ENCODE data around the gene SH3RF3. TPM values are rescaled to one million over a fixed set of nuclear protein-coding genes. Genes with fewer than 3 reads are reported as not detected.

The SH3RF3 gene
- total and polyA plus RNA-seq, 2 of the 13 experiments (the other 11 are each of a cell fraction or from before 2014, with no cell fraction given): 0.04 TPM; not detected in 1

DNA sequence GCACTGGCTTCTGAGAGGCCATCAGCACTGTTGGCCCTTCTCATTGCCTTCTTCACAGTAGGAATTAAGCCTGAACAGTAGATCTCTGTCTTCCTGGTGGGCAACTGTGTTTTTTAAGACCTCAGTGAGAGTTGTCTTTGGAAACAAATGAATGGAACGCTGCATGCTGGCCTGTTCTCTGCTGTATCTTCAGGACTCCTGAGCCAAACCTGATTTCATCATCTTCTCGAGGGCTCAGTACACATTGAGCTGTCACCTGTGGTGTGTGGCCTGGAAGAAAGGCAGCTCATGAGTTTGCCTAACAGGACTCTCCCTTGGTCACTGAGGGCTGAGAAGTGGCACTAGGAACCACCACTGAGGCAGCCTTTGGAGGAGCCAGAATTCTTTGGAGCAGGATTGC, 39.7 kb downstream of the SH3RF3 start:
- FAIRE-seq: no peak
- H3K79me2 ChIP-seq (ENCODE audit: insufficient read depth, low read length): no peaks in the 10 kb centered on the region
- TF ChIP-seq, protein P1, sequence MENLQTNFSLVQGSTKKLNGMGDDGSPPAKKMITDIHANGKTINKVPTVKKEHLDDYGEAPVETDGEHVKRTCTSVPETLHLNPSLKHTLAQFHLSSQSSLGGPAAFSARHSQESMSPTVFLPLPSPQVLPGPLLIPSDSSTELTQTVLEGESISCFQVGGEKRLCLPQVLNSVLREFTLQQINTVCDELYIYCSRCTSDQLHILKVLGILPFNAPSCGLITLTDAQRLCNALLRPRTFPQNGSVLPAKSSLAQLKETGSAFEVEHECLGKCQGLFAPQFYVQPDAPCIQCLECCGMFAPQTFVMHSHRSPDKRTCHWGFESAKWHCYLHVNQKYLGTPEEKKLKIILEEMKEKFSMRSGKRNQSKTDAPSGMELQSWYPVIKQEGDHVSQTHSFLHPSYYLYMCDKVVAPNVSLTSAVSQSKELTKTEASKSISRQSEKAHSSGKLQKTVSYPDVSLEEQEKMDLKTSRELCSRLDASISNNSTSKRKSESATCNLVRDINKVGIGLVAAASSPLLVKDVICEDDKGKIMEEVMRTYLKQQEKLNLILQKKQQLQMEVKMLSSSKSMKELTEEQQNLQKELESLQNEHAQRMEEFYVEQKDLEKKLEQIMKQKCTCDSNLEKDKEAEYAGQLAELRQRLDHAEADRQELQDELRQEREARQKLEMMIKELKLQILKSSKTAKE (CRISPR knock-in tag; IDR thresholded peaks at IDR 0.05; ENCODE audit: borderline replicate concordance): no peak
- no peak for TF ChIP-seq DR1 (CRISPR knock-in tag; IDR thresholded peaks at IDR 0.05)
- TF ChIP-seq GPBP1L1 (CRISPR knock-in tag; IDR thresholded peaks at IDR 0.05): no peak
- TF ChIP-seq KLF12 (CRISPR knock-in tag; IDR thresholded peaks at IDR 0.05; ENCODE audit: borderline replicate concordance): no peak
- no peak for TF ChIP-seq ZNF549 (CRISPR knock-in tag; IDR thresholded peaks at IDR 0.05)
- TF ChIP-seq TRIM24 (CRISPR knock-in tag; IDR thresholded peaks at IDR 0.05): no peak
- TF ChIP-seq THAP8 (CRISPR knock-in tag; IDR thresholded peaks at IDR 0.05; ENCODE audit: borderline replicate concordance): no peak
- TF ChIP-seq SP5 (CRISPR knock-in tag; IDR thresholded peaks at IDR 0.05; ENCODE audit: borderline replicate concordance, low read depth): no peak
- no peak for TF ChIP-seq ZBTB7A (CRISPR knock-in tag; IDR thresholded peaks at IDR 0.05)
- no peak for TF ChIP-seq ZNF333 (CRISPR knock-in tag; IDR thresholded peaks at IDR 0.05; ENCODE audit: borderline replicate concordance)
- no peak for TF ChIP-seq ZBTB2 (CRISPR knock-in tag; IDR thresholded peaks at IDR 0.05; ENCODE audit: low read depth)
- TF ChIP-seq ZNF768 (CRISPR knock-in tag; IDR thresholded peaks at IDR 0.05): no peak
- TF ChIP-seq ZNF512B (CRISPR knock-in tag; IDR thresholded peaks at IDR 0.05; ENCODE audit: borderline replicate concordance): no peak
- no peak for TF ChIP-seq HOXA7 (CRISPR knock-in tag; IDR thresholded peaks at IDR 0.05)
- TF ChIP-seq ZBTB8A (CRISPR knock-in tag; IDR thresholded peaks at IDR 0.05; ENCODE audit: borderline replicate concordance, low read depth): no peak
- no peak for TF ChIP-seq NCOA1 (CRISPR knock-in tag; IDR thresholded peaks at IDR 0.05)

More for the DNA sequence above, 39.7 kb downstream of the SH3RF3 start:
- no TSS peak for BruUV-seq (replicated peaks)
- in situ Hi-C loops (cut with HindIII; ENCODE audit: extremely low pct_ligation_motif_present, low pct_unique_long_range_greater_than_20kb) (no loop called here), intact Hi-C loops (cut with micrococcal nuclease; ENCODE audit: unreplicated experiment) (no loop called here)
- H3K27me3 ChIP-seq (ENCODE audit: control insufficient read depth in 1 of 2, insufficient read depth in 2 of 2, low read length in 2 of 2): peaks cover 0 to 1% of the 10 kb centered on the region in 2 experiments; a peak in 2 of 5 replicates
- H4K20me1 ChIP-seq (ENCODE audit: insufficient read depth, low read length): no peaks in the 10 kb centered on the region
- no peaks in the 10 kb centered on the region for H3K4me1 ChIP-seq (ENCODE audit: insufficient read depth, low read length)
- no peak overlapping the region for H3K27ac ChIP-seq (ENCODE audit: extremely low read length, insufficient read depth, low read length)
- no peak for ATAC-seq
- no peak overlapping the region for H2AFZ ChIP-seq (ENCODE audit: low read length)
- no peak overlapping the region for H3K9ac ChIP-seq (ENCODE audit: insufficient read depth, low read depth, low read length)
- DNase-seq (ENCODE audit: low spot score): no peak
- H3K4me2 ChIP-seq (ENCODE audit: low read depth, low read length): no peak overlapping the region
- no peaks in the 10 kb centered on the region for H3K9me3 ChIP-seq (ENCODE audit: low read length)
- ChIA-PET CTCF (ENCODE audit: low intra/inter-chr PET ratio, low total read pairs) (no interaction called here), POLR2A (no interaction called here)
- no peak overlapping the region for H3K4me3 ChIP-seq (replicated peaks in 1 of 3; ENCODE audit: insufficient read depth in 1 of 3, low read depth in 2 of 3, low read length in 3 of 3)
- 0% methylated on average over 2 of the region's 2 CpGs for WGBS (ENCODE audit: low lambda C conversion rate)
- no peaks in the 10 kb centered on the region for H3K36me3 ChIP-seq (replicated peaks in 1 of 2; ENCODE audit: control insufficient read depth in 1 of 2, insufficient read depth in 2 of 2, low read length in 2 of 2)
